Skeletal muscle tissue (tissue), 4 donors: ENCODE measurements around the gene MARK2. TPM values are rescaled to one million over a fixed set of nuclear protein-coding genes. Genes with fewer than 3 reads are reported as not detected.
"Not testable (repeated sequence)": the region's sequence is repeated elsewhere in the genome, so short reads cannot be mapped to it uniquely, and the experiment has no call there.

Source experiments
- H3K27ac ChIP-seq: one replicate; pipeline ENCODE4 v1.7.0; 2013; ENCODE audit warnings: mild to moderate bottlenecking, low read depth, low read length, inconsistent platforms
- H3K27me3 ChIP-seq, 3 donors: one replicate each; pipeline ENCODE4 v1.7.0; 2013; ENCODE audit warnings: low read length in 3 of 3; ENCODE audit not compliant: control insufficient read depth in 3 of 3, insufficient read depth in 3 of 3
- H3K36me3 ChIP-seq, 3 donors: one replicate each; pipeline ENCODE4 v1.7.0; 2013; ENCODE audit warnings: low read length in 3 of 3; ENCODE audit not compliant: control insufficient read depth in 3 of 3, insufficient read depth in 3 of 3
- H3K4me1 ChIP-seq, 3 donors: one replicate each; pipeline ENCODE4 v1.7.0; 2013; ENCODE audit warnings: low read length in 3 of 3, mild to moderate bottlenecking in 3 of 3; ENCODE audit not compliant: control insufficient read depth in 3 of 3, insufficient read depth in 3 of 3
- H3K4me3 ChIP-seq, 3 donors: one replicate each; pipeline ENCODE4 v1.7.0; 2013; ENCODE audit warnings: low read length in 3 of 3
- H3K9ac ChIP-seq, 3 donors: one replicate each; pipeline ENCODE4 v1.7.0; 2013; ENCODE audit warnings: low read length in 3 of 3, mild to moderate bottlenecking in 3 of 3, moderate library complexity in 2 of 3, low read depth in 1 of 3
- H3K9me3 ChIP-seq, 3 donors: one replicate each; pipeline ENCODE4 v1.7.0; 2013; ENCODE audit warnings: low read length in 3 of 3; ENCODE audit not compliant: control insufficient read depth in 3 of 3
- total RNA-seq: library from RNA; depleted of rRNA; stranded (reverse); fragments of >200 nt; gene quantifications from one replicate; pipeline ENCODE4 v1.2.3, GENCODE V29; 2014
- donor health status: Osteomylitis.

The MARK2 gene
- total RNA-seq, 1 donor from 2014 or later, result 6.8 TPM

- Histone ChIP-seq H3K27me3 (no peaks in the 10 kb centered on the region), H3K4me1 (peaks cover 18 to 28% (median 24%) of the 10 kb centered on the region in 3 donors), H3K36me3 (peaks cover 0 to 11% (median 4%) of the 10 kb centered on the region in 3 donors), H3K4me3 (no peak overlapping the region), H3K9ac (peak overlapping the region in 2 of 3 donors; percentile 51 to 59), H3K27ac (no peak overlapping the region), H3K9me3 (no peaks in the 10 kb centered on the region)
Observed at GRCh38 chr11:63847363-63847762, 8.5 kb downstream of the MARK2 start.

GRCh38 chr11:63849691-63850090, 10.8 kb downstream of the MARK2 start:
- Histone ChIP-seq H3K36me3 (peaks cover 0 to 2% (median 0%) of the 10 kb centered on the region in 3 donors), H3K4me3 (no peak overlapping the region), H3K27ac (no peak overlapping the region), H3K9ac (no peak overlapping the region), H3K9me3 (no peaks in the 10 kb centered on the region), H3K27me3 (no peaks in the 10 kb centered on the region), H3K4me1 (peaks cover 11 to 25% (median 16%) of the 10 kb centered on the region in 3 donors)

GRCh38 chr11:63850920-63851319, 12.0 kb downstream of the MARK2 start:
- no peak overlapping the region for H3K9ac ChIP-seq
- peaks cover 0 to 2% (median 0%) of the 10 kb centered on the region in 3 donors for H3K36me3 ChIP-seq
- no peak overlapping the region for H3K27ac ChIP-seq
- H3K27me3 ChIP-seq, result no peaks in the 10 kb centered on the region
- H3K4me3 ChIP-seq, result no peak overlapping the region
- H3K4me1 ChIP-seq, result peaks cover 11 to 19% (median 11%) of the 10 kb centered on the region in 3 donors
- H3K9me3 ChIP-seq, result no peaks in the 10 kb centered on the region

GRCh38 chr11:63851364-63851763, 12.5 kb downstream of the MARK2 start:
- Histone ChIP-seq H3K9ac (no peak overlapping the region), H3K9me3 (no peaks in the 10 kb centered on the region), H3K27ac (no peak overlapping the region), H3K4me1 (peaks cover 11 to 19% (median 11%) of the 10 kb centered on the region in 3 donors), H3K36me3 (peaks cover 0 to 2% (median 0%) of the 10 kb centered on the region in 3 donors), H3K4me3 (no peak overlapping the region), H3K27me3 (no peaks in the 10 kb centered on the region)

- no peak overlapping the region for H3K27ac ChIP-seq
- peaks cover 3 to 7% (median 5%) of the 10 kb centered on the region in 3 donors for H3K4me1 ChIP-seq
Observed at GRCh38 chr11:63853476-63853875, 14.6 kb downstream of the MARK2 start.

GRCh38 chr11:63854696-63855095, 15.8 kb downstream of the MARK2 start:
- no peaks in the 10 kb centered on the region for H3K27me3 ChIP-seq
- no peaks in the 10 kb centered on the region for H3K36me3 ChIP-seq
- no peaks in the 10 kb centered on the region for H3K9me3 ChIP-seq
- H3K9ac ChIP-seq, result no peak overlapping the region
- no peak overlapping the region for H3K27ac ChIP-seq
- no peak overlapping the region for H3K4me3 ChIP-seq
- H3K4me1 ChIP-seq, result peaks cover 7 to 13% (median 9%) of the 10 kb centered on the region in 3 donors

More at GRCh38 chr11:63853476-63853875, 14.6 kb downstream of the MARK2 start:
- Histone ChIP-seq H3K36me3 (peaks cover 0 to 2% (median 0%) of the 10 kb centered on the region in 3 donors), H3K9ac (no peak overlapping the region), H3K9me3 (no peaks in the 10 kb centered on the region), H3K4me3 (no peak overlapping the region), H3K27me3 (no peaks in the 10 kb centered on the region)

- no peak overlapping the region for H3K27ac ChIP-seq
- peaks cover 2 to 13% (median 9%) of the 10 kb centered on the region in 3 donors for H3K4me1 ChIP-seq
- H3K9ac ChIP-seq, result no peak overlapping the region
Observed at GRCh38 chr11:63855975-63856374, 17.1 kb downstream of the MARK2 start.

GRCh38 chr11:63858628-63859550, 20.0 kb downstream of the MARK2 start:
- Histone ChIP-seq H3K36me3 (peaks cover 0 to 6% (median 2%) of the 10 kb centered on the region in 3 donors), H3K27ac (no peak overlapping the region), H3K4me1 (peaks cover 0 to 13% (median 9%) of the 10 kb centered on the region in 3 donors), H3K9me3 (no peaks in the 10 kb centered on the region), H3K9ac (no peak overlapping the region), H3K4me3 (no peak overlapping the region), H3K27me3 (no peaks in the 10 kb centered on the region)

More at GRCh38 chr11:63855975-63856374, 17.1 kb downstream of the MARK2 start:
- Histone ChIP-seq H3K4me3 (no peak overlapping the region), H3K27me3 (no peaks in the 10 kb centered on the region), H3K36me3 (no peaks in the 10 kb centered on the region), H3K9me3 (no peaks in the 10 kb centered on the region)

GRCh38 chr11:63862923-63863322, 24.0 kb downstream of the MARK2 start:
- Histone ChIP-seq H3K9me3 (no peaks in the 10 kb centered on the region), H3K27me3 (no peaks in the 10 kb centered on the region), H3K9ac (no peak overlapping the region), H3K4me1 (peaks cover 5 to 15% (median 12%) of the 10 kb centered on the region in 3 donors), H3K4me3 (no peak overlapping the region), H3K36me3 (peaks cover 0 to 6% (median 2%) of the 10 kb centered on the region in 3 donors), H3K27ac (no peak overlapping the region)

GRCh38 chr11:63863620-63864019, 24.7 kb downstream of the MARK2 start:
- not testable (repeated sequence) for H3K9ac ChIP-seq, H3K36me3 ChIP-seq, H3K9me3 ChIP-seq, H3K27ac ChIP-seq, H3K4me3 ChIP-seq, H3K27me3 ChIP-seq
- peaks cover 10 to 16% (median 14%) of the 10 kb centered on the region in 3 donors for H3K4me1 ChIP-seq
